Stimulated activated CD4-positive, alpha-beta T cell treated with anti-CD3 and anti-CD28 coated beads, Interleukin-4, amount 100 ng/mL, for 4 hours (primary cell): ENCODE data around the gene ACBD6.
"Not testable (repeated sequence)": the region's sequence is repeated elsewhere in the genome, so short reads cannot be mapped to it uniquely, and the experiment has no call there.

Source experiments
- DNase-seq, 2 experiments: peaks; one replicate each; pipeline ENCODE4 v3.0.0-alpha.2; 2020

The ACBD6 gene, protein sequence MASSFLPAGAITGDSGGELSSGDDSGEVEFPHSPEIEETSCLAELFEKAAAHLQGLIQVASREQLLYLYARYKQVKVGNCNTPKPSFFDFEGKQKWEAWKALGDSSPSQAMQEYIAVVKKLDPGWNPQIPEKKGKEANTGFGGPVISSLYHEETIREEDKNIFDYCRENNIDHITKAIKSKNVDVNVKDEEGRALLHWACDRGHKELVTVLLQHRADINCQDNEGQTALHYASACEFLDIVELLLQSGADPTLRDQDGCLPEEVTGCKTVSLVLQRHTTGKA

DNA sequence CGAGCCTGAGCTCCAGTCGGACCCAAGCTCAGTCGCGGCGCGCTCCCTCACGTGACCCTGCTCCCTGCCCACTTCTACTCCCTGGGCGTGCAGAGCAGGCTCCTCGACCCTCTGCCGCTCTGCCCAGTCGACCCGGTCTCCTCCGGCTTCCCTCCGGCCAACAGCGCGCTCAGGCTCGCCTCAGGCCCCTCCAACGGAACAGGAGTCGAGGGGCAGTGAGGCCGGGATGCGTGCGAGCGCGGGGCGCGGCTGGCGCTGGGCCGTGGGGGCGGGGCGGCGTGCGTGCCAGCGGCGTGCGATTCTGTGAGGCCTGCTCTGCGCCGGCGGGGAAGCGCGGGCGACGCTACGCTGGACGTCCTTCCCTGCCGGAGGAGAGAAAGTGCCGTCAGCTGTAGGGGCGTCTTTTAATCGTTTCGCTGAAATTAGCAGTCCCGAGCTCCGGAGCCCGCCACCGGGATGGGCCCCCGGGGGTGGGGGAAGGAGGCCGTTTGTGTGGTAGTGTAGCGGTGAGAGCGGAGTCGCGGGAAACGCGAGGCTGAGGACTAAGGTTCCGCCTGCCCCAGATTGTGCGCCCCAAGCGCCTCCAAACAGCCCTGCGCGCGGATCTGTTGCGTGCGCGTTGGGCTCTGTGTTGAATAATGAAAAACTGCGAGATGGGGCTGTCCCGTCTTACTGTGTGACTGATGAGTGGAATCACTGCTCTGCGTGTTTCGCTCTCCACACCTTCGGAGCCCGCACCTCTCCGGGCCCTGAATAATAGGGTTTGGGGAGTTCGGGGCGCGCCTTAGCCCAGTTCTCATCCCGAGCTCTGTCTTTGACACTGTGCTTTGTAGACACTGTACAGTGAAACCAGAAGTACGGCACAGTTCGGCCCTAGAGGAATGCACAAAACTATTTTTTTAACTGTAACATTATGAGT, at the start of gene ACBD6:
Gene ACBD6, minus strand, starts transcription at position 217 of the 919 bp plus-strand sequence. CDS start 311 bp downstream, outside the sequence.
- DNase-seq = peak; percentile 83 to 89

- no peak for DNase-seq
Measured at GRCh38 chr1:180551997-180552396, 49.6 kb upstream of the ACBD6 start.

GRCh38 chr1:180550241-180550640, 47.9 kb upstream of the ACBD6 start:
- no peak for DNase-seq

- not testable (repeated sequence) for DNase-seq
Measured at GRCh38 chr1:180549770-180550169, 47.4 kb upstream of the ACBD6 start.

DNA sequence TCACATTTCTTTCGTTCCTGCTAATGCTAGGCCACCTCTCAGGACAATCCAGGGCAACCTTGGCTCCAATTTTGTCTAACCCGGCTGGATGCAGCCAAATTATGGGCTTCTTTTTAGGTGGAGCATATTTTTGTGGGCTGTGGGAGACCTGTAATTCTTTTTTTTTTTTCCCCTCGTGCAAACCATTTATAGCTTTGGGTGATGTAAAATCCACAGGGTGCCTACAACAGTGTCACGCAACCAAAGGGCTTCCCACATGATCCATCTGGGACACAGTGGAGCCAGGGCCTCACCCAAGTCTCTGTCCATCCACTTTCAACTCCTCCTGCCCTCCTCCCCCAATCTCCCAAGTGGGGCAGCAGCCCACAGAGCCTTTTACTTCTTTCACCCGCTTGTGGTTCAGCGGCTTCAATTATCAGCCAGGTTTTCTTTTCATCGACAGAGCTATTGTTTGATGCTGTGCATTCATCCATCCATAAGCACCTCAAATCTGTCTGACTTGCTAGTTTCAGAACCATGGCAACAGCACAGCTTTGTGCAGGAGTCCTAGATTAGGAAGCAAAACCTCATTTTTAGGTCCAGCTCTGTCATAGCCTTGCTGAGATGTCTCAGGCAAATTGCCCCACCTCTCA, 46.4 kb upstream of the ACBD6 start:
- no peak for DNase-seq

DNA sequence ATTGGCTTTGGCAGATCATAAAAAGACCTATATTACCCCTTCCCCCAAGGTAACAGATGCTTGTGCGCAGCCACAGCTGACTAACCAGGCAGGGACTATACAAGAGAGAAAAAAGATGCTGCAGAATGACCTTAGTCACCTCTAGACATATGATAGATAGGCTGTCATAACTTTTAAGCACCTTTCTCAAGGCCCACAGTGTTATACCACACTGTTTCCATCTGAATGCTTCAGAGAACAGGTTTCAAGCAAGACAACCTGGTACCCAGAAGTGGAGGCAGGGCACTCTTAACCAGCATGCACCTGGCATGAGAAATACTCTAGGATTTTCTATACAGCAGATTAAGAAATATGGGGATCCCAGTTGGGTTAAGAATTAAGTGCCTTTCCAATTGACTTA, 43.6 kb upstream of the ACBD6 start:
- DNase-seq = no peak

- no peak for DNase-seq
Measured at GRCh38 chr1:180544050-180544449, 41.7 kb upstream of the ACBD6 start.

- DNase-seq = no peak
Measured at GRCh38 chr1:180542838-180543145, 40.4 kb upstream of the ACBD6 start.

- DNase-seq = no peak
Measured at GRCh38 chr1:180542113-180542837, 39.9 kb upstream of the ACBD6 start.

- no peak for DNase-seq
Measured at GRCh38 chr1:180540697-180541594, 38.6 kb upstream of the ACBD6 start.

DNA sequence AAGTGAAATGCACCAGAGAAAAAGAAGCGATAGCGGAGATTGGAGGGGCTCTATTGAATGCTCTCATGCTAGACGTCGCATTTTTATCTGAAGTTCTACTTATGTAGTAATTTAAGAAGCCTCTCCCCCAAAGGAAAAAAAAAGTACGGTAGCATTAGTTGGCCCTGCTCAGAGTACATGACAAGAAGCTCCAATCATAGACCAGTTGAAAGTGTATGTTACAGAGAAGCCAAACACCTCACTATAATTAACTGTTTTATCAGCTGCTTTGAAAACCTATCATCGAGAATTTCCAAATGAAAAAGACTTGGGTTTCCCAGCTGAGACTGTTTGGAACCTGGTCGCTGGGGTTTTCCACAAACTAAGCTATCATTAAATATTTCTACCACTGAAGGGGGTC, 36.8 kb upstream of the ACBD6 start:
- DNase-seq = no peak

GRCh38 chr1:180536821-180537372, 34.5 kb upstream of the ACBD6 start:
- no peak for DNase-seq

- no peak for DNase-seq
Measured at GRCh38 chr1:180535418-180535999, 33.1 kb upstream of the ACBD6 start.

DNA sequence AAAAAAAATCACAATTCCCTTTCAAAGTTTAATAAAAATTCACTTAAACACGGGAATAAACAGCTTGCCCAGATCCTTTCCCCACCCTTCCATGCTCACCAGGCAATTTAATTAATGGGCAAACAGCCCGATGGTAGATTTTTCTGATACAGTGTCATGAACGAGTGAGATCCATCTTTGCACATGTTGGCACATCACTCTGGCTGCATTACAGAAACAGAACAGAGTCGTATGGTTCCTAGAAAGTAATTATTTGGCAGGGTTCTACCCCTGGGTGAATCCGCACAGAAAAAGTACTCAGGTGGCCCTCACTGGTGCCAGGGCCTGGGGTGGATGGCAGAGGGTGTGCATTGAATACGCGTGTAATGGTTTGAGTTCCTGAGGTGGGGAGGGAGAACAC, 31.8 kb upstream of the ACBD6 start:
- DNase-seq = no peak

GRCh38 chr1:180533266-180533987, 31.1 kb upstream of the ACBD6 start:
- peak; percentile 26 to 61 for DNase-seq

GRCh38 chr1:180532854-180533253, 30.5 kb upstream of the ACBD6 start:
- DNase-seq = no peak

GRCh38 chr1:180530501-180530900, 28.1 kb upstream of the ACBD6 start:
- no peak for DNase-seq

DNA sequence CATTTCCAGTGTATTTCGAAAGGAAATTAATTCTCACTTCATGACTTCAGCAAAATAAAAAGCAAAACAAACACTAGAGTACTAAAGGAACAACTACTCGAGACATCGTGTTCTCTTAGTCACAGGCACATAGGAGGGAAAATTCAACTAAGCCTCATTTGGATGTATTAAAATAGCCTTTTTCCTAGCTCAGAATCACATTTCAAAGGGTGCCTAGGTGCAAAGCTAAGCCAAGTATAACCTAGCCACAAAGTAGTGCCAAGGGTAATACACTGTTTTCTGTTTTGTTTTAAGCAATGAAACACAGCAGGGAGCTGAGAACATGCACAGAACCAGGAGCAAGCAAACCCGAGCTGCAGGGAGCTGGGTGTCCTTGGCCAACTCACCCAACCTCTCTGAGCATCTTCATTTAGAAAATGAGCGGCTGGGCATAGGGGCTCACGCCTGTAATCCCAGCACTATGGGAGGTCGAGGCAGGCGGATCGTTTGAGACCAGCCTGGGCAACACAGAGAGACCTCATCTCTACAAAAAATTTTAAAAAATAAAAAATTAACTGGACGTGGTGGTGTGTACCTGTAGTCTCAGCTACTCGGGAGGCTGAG, 26.6 kb upstream of the ACBD6 start:
- DNase-seq = no peak

GRCh38 chr1:180527101-180527669, 24.8 kb upstream of the ACBD6 start:
- DNase-seq = no peak

- DNase-seq = no peak
Measured at GRCh38 chr1:180525715-180526039, 23.3 kb upstream of the ACBD6 start.
